ENCODE data around the gene MSI2.
A peak's percentile ranks its signal among the peaks of the same experiment; 100 is the strongest.

The MSI2 gene

DNA sequence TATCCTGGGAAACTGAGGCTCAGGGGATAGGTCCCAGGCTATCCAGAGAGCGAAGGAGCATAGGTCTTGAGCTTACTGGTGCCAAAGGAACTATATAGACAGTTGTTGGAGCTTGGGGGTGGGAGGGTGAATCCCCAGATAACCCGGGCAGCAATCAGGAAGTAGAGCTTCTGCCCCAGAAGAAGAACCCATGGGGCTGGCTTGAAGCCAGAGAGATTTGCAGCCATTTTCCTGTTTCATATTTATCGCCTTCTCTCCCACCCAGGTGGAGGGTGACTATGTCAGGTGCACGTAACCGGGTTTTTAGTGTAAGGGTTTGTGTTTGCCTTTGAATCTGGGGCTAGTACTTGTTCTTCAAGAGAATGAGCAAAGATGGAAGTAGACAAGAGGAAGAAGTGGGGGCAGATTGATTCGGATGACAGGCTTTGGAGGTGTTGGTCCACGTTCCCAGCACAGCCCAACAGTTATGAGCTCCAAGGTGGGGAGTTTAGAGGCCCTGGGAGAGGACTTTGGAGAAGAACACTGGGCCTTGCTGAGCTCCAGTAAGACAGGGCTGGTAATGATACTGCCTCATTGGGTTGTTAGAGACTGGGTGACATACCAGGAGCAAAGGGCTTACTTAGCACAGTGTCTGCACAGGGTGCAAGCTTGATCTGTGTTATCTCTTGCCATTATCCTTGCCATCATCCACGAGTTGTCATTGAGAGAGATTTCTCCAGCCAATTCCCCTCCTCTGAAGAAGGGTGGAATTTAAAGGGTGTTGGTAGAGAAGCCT is 343.1 kb downstream of the MSI2 start:
- no peak for DNase-seq (ENCODE audit: low spot score)

DNA sequence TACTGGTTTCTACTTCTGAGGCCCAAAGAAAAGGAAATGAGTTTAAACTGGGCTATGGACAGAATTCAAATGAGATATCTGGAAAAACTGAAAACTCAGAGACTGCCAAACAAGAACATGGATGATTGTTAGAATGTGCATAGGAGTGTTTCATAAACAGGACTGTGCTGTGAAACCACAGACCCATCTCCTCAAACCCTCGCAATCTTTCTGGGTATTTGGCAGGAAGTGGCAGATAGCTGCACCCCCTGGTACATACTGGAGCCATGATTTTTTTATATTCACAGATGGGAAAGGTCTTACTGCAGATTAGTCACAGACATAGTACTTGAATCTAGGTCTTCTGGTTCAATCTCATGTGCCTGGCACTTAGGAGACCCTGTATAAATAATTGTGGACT is 343.8 kb downstream of the MSI2 start:
- DNase-seq (ENCODE audit: low spot score), result no peak

- DNase-seq (ENCODE audit: low spot score), result no peak
These were observed 344.9 kb downstream of the MSI2 start for GRCh38 chr17:57601143-57601735.

DNA sequence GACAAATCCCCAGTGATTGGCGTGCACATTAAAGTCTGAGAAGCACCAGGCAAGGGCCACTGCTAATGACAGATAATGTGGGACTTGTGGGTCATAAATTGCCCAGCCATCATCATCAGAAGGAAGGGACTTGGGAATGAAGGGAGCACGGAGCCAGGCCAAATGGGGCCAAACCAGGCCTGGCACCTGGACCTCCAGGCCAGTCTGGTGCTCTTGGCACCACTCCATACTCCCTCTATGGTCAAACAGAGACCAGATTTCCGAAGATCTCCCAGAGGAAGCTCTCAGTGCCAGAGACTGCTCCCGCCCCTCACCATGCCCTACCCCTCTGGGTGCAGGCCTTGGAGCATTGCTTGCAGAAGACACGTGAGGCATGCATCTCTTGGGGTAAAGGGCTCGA is 346.6 kb downstream of the MSI2 start:
- no peak for DNase-seq (ENCODE audit: low spot score)

DNA sequence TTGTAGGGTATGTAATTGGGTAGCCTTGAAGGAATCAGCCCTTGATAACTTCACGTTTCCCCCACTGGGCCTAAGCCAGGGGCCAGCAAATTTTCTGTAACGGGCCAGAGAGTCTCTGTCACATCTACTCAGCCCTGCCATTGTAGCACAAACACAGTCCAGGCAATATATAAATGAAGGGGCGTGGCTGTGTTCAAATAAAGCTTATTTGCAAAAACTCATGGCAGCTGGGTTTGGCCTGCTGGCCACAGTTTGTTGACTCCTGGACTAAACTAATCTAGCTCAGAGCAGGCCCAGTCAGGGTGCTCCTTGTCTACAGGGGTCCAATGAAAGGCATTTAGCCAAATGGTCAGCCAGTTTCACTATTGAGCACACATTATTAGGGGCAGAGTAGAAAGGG is 347.2 kb downstream of the MSI2 start:
- no peak for DNase-seq (ENCODE audit: low spot score)

DNA sequence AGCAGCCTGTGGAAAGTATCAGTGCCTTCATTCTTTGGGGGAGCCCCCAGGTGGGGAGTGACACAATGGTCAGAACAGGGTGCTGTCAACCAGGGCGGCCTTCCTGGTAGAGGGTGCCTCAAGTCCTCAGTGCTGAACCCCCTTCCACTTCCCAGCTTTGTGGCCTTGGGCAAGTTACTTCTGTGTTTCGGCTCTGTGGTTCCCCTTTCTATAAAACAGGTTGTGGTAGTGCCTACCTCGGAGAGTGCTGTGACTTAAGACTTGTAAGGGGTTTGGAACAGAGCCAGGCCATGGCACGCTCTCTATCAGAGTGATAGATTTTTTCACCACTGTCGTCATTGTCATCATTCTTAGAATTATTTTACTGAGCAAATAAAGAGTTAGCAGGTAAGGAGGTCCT is 347.7 kb downstream of the MSI2 start:
- DNase-seq (ENCODE audit: low spot score), result peak; percentile 44

DNA sequence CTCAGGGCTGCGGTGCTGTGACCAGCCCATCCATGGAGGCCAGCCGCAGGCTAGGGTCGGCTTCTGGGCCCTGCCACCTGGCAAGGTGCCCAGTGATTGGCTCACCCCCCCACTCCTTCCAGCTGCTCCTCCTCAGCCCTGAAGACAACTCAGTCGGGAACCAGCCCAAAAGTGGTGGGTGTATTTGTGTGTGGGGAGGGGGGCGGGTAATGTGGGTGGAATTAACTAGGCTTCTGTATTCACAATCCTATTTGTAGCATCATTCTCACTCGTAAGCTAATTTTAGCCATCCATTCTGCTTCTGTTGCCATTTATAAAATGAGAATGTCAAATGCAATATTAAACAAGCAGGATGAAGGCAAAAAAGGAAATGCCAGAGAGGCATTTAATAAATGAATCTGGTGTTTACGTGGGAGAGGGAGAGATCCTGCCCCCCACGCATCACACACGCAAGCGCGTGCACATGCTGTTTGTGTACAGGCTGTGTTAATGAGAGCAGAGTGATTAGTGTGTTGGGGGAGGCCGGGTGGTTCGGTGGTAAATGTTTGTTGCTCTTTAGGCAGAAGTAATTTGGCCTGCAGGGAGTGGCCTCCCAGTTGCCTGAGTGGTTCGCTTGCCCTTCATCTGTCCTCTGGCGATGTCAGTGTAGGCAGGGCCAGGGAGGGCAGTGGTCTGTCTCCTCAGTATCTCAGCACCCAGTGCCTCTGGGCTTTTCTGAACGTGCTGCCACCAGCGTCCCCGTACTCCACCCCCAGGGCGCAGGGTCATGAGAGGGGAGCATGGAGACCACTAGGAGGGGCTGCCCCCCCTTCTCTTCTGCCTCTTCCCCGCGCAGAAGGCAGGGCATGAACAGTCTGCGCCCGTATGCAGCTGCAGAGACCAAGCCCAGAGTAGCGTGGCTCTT is 348.7 kb downstream of the MSI2 start:
- DNase-seq (ENCODE audit: low spot score), result peak; percentile 48

GRCh38 chr17:57605675-57606105 is 349.4 kb downstream of the MSI2 start:
- DNase-seq (ENCODE audit: low spot score), result no peak

GRCh38 chr17:57606111-57606875 is 350.0 kb downstream of the MSI2 start:
- no peak for DNase-seq (ENCODE audit: low spot score)

- DNase-seq (ENCODE audit: low spot score), result peak; percentile 54
These were observed 351.3 kb downstream of the MSI2 start for GRCh38 chr17:57607553-57608120.

DNA sequence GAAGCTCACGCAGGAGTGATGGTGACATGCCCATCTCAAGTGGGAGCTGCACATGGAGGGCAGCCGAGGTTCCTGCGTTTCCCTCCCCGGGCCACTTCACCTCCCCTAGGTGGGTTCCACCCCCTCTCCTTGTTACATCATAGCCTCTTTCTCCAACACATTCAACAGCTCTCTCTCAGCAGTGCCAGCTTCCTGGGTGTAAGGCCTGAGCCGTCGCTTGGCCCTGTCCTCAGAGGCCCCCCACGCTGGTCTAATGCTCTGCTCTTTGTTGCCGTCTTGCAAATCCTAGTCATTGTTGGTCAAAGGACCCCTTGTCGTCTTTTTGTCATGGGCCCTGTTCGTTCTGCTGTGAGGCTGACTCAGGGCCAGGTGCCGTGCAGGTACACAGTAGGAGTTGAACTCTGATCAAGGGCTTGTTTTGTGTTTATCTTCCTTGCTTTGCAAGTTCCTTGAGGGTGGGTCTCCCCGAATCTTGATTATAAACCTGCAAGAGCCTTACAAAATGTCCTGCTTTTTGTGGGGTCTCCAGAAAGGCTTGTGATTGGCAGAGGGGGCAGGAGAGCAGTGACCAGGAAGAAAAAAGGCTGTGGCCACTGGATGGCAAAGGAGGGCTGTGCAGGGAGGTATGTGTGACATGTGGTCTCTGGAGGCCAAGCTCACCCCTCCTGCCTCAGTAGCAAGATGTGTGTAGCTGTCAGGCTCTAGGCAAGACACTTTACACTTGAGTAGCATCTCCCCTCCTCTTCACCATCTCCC is 352.2 kb downstream of the MSI2 start:
- no peak for DNase-seq (ENCODE audit: low spot score)

- no peak for DNase-seq (ENCODE audit: low spot score)
These were observed 353.0 kb downstream of the MSI2 start for GRCh38 chr17:57609125-57609877.

- DNase-seq (ENCODE audit: low spot score), result no peak
These were observed 353.6 kb downstream of the MSI2 start for GRCh38 chr17:57609878-57610270.

- no peak for DNase-seq (ENCODE audit: low spot score)
These were observed 356.1 kb downstream of the MSI2 start for GRCh38 chr17:57612202-57613071.

GRCh38 chr17:57614742-57615141 is 358.4 kb downstream of the MSI2 start:
- DNase-seq (ENCODE audit: low spot score), result no peak

DNA sequence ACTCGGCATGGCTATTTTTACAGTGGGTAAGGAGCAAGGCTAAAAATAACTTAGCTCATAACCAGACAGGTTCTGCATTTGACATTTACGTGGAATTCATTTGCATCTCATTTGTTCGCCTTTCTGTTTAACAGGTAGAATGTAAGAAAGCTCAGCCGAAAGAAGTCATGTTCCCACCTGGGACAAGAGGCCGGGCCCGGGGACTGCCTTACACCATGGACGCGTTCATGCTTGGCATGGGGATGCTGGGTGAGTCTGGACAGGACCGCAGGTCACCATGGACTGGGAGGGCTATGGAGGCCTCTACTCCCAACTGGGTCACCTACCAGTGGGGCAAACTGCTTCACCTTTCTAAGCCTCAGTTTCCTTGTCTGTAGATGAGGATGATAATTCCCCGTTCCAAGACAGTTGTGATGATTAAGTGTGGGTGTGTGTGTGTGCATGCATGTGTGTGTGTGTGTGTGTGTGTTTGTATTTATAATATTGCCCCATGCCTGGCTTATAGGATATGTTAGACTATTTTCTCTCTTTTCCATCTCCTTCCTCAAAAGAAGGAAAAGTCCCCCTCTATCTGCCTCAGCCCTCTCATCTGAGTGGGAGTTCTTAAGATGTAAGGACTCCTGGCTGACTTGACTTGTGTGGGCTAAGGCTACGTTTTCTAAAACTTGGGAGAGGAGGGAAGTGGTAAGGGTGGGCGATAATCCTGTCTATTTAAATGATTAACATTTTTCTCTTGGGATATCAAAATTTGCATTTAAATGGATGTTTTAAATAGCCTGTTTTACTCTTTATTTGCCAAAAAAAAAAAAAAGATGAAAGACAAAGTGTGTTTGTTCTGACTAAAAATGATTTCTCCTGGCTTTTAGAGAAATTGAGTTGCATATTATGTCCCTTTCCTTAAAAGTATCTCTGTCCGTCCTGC is 359.8 kb downstream of the MSI2 start:
- no peak for DNase-seq (ENCODE audit: low spot score)

DNA sequence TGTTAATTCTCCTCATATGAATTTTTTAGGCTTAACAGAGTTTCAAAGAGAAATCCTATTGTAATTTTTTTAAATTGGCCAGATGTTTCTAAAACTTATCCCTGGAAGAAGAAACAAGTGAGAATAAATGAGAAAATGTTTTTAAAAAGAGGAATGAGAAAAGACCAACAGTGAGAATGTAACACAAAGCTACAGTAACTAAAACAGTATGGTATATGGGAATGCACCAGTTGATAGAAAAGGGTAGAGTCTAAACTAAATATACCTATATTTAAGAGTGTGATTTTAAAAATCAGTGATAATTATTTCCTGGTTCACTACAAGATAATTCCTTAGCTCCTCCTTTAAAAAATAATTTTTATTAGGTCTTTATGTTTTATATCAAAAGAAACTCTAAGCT is 360.9 kb downstream of the MSI2 start:
- DNase-seq (ENCODE audit: low spot score), result no peak
